OCI-LY1 (cell line): ENCODE measurements around the gene CBL.

Source experiments
- H2AFZ ChIP-seq: fragments of 200-600 bp; sonication (generic), shearing (Covaris generic); 2 replicates; pipeline ENCODE4 v1.6.0; 2014; ENCODE audit warnings: antibody characterized with exemption, mild to moderate bottlenecking, low read length
- H3F3A ChIP-seq: fragments of 200-600 bp; sonication (generic), shearing (Covaris generic); 2 replicates; pipeline ENCODE4 v1.6.0; 2014; ENCODE audit warnings: mild to moderate bottlenecking, antibody characterized with exemption, low read length, moderate library complexity; ENCODE audit not compliant: insufficient read depth
- H3K27ac ChIP-seq: fragments of 200-600 bp; sonication (generic); 2 replicates; pipeline ENCODE4 v1.5.1; 2014; ENCODE audit warnings: low read length, mixed run types, mild to moderate bottlenecking, low read depth; ENCODE audit not compliant: poor library complexity, severe bottlenecking
- H3K27me3 ChIP-seq: fragments of 200-600 bp; sonication (generic); 2 replicates; pipeline ENCODE4 v1.6.0; 2014; ENCODE audit warnings: antibody characterized with exemption, mild to moderate bottlenecking, low read length, moderate library complexity; ENCODE audit not compliant: insufficient read depth
- H3K36me3 ChIP-seq: fragments of 200-600 bp; sonication (generic); 2 replicates; pipeline ENCODE4 v1.6.1; 2014; ENCODE audit warnings: mild to moderate bottlenecking, antibody characterized with exemption, low read length, moderate library complexity, mixed read lengths; ENCODE audit not compliant: insufficient read depth
- H3K4me1 ChIP-seq: fragments of 200-600 bp; sonication (generic); 2 replicates; pipeline ENCODE4 v1.5.1; 2014; ENCODE audit warnings: mild to moderate bottlenecking, low read length, moderate library complexity; ENCODE audit not compliant: insufficient read depth, severe bottlenecking
- H3K4me2 ChIP-seq: fragments of 200-600 bp; sonication (generic), shearing (Covaris generic); 2 replicates; pipeline ENCODE4 v1.6.1; 2014; ENCODE audit warnings: low read length
- H3K4me3 ChIP-seq: fragments of 200-600 bp; sonication (generic); 2 replicates; pipeline ENCODE4 v1.5.1; 2014; ENCODE audit warnings: low read length, low read depth, mild to moderate bottlenecking, mixed read lengths; ENCODE audit not compliant: poor library complexity, severe bottlenecking
- H3K79me2 ChIP-seq: fragments of 200-600 bp; shearing (Covaris generic); 2 replicates; pipeline ENCODE4 v1.6.1; 2016; ENCODE audit warnings: mixed run types, low read length, mixed read lengths; ENCODE audit not compliant: insufficient read depth
- H3K9ac ChIP-seq: fragments of 200-600 bp; sonication (generic), shearing (Covaris generic); 2 replicates; pipeline ENCODE4 v1.6.1; 2014; ENCODE audit warnings: mild to moderate bottlenecking, low read length, mixed read lengths
- H3K9me2 ChIP-seq: fragments of 200-600 bp; sonication (generic), shearing (Covaris generic); 2 replicates; pipeline ENCODE4 v1.6.1; 2014; ENCODE audit warnings: low read depth, mild to moderate bottlenecking, low read length, mixed read lengths
- H3K9me3 ChIP-seq: fragments of 200-600 bp; shearing (Covaris generic); 2 replicates; pipeline ENCODE4 v1.6.1; 2014; ENCODE audit warnings: low read length, mixed read lengths
- H4K20me1 ChIP-seq: fragments of 200-600 bp; sonication (generic), shearing (Covaris generic); 2 replicates; pipeline ENCODE4 v1.6.0; 2016; ENCODE audit warnings: mild to moderate bottlenecking, low read length; ENCODE audit not compliant: insufficient read depth
- EZH2 ChIP-seq: fragments of 200-600 bp; sonication (generic), shearing (Covaris generic); IDR thresholded peaks from 2 replicates; pipeline ENCODE4 v1.8.0; 2017; ENCODE audit warnings: borderline replicate concordance, mixed run types, mild to moderate bottlenecking, antibody characterized with exemption, low read length, moderate library complexity, mixed read lengths
- TF ChIP-seq, protein P1 (sequence below): fragments of 200-600 bp; sonication (generic), shearing (Covaris generic); IDR thresholded peaks from 2 replicates; pipeline ENCODE4 v1.5.1; 2017; ENCODE audit warnings: mild to moderate bottlenecking, antibody characterized with exemption, low read length, moderate library complexity, mixed read lengths

The CBL gene

DNA sequence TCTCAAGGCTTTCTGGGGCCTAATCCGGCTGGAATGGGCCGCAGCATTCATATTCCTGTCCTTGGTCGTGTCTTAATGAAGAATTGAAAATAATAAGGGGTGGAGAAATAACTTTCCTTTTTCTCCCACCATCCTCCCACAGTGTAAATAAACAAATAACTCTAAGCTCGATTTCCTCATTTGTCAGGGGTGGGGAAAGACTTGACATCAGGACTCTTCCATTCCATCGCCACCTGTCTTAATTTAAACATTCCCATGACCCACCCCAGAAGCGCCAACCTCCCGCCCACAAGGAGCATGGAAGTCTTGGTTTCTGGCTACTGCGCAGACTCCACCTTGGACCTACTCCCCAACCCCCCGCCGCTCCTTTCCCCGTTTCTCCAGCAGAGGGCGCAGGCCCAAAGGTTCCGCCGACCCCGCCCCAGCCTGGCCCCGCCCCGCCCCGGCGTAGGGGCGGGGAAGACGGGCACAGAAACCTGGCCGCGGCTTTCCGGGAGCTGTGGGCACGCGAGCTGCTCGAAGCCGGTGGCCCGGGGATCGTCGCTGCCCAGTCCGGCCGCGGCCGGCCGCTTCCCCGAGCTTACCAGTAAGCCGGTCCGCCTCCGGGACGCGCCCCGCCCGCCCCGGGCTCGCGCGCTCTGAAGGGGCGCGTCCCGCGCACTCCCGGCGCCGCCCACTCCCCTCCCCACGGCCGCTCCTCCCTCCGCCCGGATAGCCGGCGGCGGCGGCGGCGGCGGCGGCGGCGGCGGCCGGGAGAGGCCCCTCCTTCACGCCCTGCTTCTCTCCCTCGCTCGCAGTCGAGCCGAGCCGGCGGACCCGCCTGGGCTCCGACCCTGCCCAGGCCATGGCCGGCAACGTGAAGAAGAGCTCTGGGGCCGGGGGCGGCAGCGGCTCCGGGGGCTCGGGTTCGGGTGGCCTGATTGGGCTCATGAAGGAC is at the start of gene CBL:
Gene CBL, plus strand, starts transcription at position 766 of the 937 bp plus-strand sequence. Its CDS starts 79 bp downstream, at position 845.
- Histone ChIP-seq H3K9ac (peak within 1 kb of the TSS; percentile 95), H3K4me3 (peak within 1 kb of the TSS; percentile 96), H3K36me3 (no peaks in the 10 kb centered on the region), H3K4me2 (peak within 1 kb of the TSS; percentile 79), H4K20me1 (no peaks in the 10 kb centered on the region), H3K9me2 (no peaks in the 10 kb centered on the region), H3K9me3 (no peaks in the 10 kb centered on the region), H3F3A (no peaks in the 10 kb centered on the region), H3K27me3 (no peaks in the 10 kb centered on the region), H3K79me2 (peaks cover 40% of the 10 kb centered on the region), H3K27ac (peak within 1 kb of the TSS; percentile 65), H2AFZ (no peak within 1 kb of the TSS), H3K4me1 (peaks cover 39% of the 10 kb centered on the region)
- TF ChIP-seq, protein P1, sequence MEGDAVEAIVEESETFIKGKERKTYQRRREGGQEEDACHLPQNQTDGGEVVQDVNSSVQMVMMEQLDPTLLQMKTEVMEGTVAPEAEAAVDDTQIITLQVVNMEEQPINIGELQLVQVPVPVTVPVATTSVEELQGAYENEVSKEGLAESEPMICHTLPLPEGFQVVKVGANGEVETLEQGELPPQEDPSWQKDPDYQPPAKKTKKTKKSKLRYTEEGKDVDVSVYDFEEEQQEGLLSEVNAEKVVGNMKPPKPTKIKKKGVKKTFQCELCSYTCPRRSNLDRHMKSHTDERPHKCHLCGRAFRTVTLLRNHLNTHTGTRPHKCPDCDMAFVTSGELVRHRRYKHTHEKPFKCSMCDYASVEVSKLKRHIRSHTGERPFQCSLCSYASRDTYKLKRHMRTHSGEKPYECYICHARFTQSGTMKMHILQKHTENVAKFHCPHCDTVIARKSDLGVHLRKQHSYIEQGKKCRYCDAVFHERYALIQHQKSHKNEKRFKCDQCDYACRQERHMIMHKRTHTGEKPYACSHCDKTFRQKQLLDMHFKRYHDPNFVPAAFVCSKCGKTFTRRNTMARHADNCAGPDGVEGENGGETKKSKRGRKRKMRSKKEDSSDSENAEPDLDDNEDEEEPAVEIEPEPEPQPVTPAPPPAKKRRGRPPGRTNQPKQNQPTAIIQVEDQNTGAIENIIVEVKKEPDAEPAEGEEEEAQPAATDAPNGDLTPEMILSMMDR: peak; percentile 65
- no peak for TF ChIP-seq EZH2

DNA sequence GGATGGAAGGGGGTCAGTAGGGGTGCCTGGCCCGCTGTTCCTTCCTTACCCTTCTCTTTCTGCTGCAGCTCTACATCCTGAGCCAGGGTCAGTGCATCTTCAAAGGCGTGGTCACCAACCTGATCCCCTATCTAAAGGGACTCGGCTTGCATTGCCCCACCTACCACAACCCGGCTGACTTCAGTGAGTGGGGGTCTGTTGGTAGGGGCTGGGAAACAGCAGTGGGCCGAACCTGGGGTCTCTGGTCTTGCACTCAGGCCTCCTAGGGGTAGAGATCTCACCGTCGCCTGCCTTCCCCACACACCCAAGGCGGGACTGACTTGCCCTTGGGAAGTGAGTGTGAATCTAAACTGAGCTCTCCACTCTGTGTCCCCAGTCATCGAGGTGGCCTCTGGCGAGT is 49.6 kb upstream of the CBL start:
- Histone ChIP-seq H3K4me3 (no peak overlapping the region), H3K4me2 (no peak overlapping the region), H3K79me2 (no peaks in the 10 kb centered on the region), H3K36me3 (no peaks in the 10 kb centered on the region), H3K27me3 (no peaks in the 10 kb centered on the region), H3K27ac (no peak overlapping the region), H2AFZ (no peak overlapping the region), H4K20me1 (no peaks in the 10 kb centered on the region), H3F3A (no peaks in the 10 kb centered on the region), H3K9me3 (no peaks in the 10 kb centered on the region), H3K4me1 (no peaks in the 10 kb centered on the region), H3K9me2 (no peaks in the 10 kb centered on the region), H3K9ac (no peak overlapping the region)
- no peak for TF ChIP-seq EZH2
- TF ChIP-seq, protein P1: no peak

DNA sequence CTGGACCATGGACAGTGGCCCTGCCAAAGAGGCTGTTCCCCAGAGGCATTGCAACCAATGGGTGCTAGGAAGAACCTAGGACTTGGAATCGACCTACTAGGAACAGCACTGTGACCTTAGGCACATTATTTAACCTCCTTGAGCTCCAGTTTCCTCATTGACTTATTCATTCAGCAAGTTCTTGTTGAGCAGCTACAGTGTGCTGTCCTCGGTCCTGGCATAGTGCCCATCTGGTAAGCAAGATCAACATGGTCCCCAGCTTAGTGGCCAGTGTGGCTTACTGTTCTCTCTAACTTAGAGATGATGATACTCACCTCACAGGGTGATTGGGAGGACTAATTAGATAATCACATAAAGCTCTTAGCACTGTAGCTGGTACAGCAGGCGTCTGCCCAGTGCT is 49.1 kb upstream of the CBL start:
- no peak overlapping the region for H3K4me3 ChIP-seq
- H3K27ac ChIP-seq: no peak overlapping the region
- no peaks in the 10 kb centered on the region for H4K20me1 ChIP-seq
- no peaks in the 10 kb centered on the region for H3F3A ChIP-seq
- H3K27me3 ChIP-seq: no peaks in the 10 kb centered on the region
- no peaks in the 10 kb centered on the region for H3K9me2 ChIP-seq
- no peak overlapping the region for H3K9ac ChIP-seq
- no peaks in the 10 kb centered on the region for H3K9me3 ChIP-seq
- no peak overlapping the region for H2AFZ ChIP-seq
- H3K36me3 ChIP-seq: no peaks in the 10 kb centered on the region
- H3K79me2 ChIP-seq: no peaks in the 10 kb centered on the region
- H3K4me2 ChIP-seq: no peak overlapping the region
- H3K4me1 ChIP-seq: no peaks in the 10 kb centered on the region
- TF ChIP-seq EZH2: no peak
